ENCODE results near the gene POLR3F.
"Not testable (repeated sequence)": the region's sequence is repeated elsewhere in the genome, so short reads cannot be mapped to it uniquely, and the experiment has no call there.

Gene POLR3F

GRCh38 chr20:18507218-18508191 is 40.3 kb downstream of the POLR3F start, which contains the start of gene SEC23B:
Gene SEC23B, plus strand, starts transcription at chr20:18507940. Its CDS starts 2,896 bp downstream, at chr20:18510836.
- DNase-seq, result peak; percentile 96

- no peak for DNase-seq
Observed at GRCh38 chr20:18511571-18511970, 44.4 kb downstream of the POLR3F start.

- DNase-seq, result no peak
Observed at GRCh38 chr20:18513208-18513607, 46.0 kb downstream of the POLR3F start.

GRCh38 chr20:18514127-18514526 is 46.9 kb downstream of the POLR3F start:
- no peak for DNase-seq

- no peak for DNase-seq
Observed at GRCh38 chr20:18515973-18516372, 48.8 kb downstream of the POLR3F start.

- DNase-seq, result not testable (repeated sequence)
Observed at GRCh38 chr20:18522066-18522465, 54.9 kb downstream of the POLR3F start.

DNA sequence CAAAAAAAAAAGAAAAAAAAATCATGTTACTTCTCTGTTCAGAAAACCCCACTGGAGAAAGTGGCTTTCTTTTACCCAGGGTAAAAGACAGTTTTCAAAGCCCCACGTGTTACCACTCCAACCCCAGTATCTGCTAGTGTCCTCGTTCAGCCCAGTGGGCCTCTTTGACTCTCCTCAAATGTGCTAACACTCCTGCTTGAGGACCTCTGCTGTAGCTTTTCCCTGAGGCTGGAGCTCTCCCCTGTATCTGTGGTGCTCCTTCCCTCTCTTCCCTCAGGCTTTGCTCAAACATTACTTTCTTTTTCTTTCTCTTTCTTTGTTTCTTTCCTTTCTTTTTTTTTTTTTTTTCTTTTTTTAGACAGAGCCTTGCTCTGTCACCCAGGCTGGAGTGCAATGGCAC is 55.9 kb downstream of the POLR3F start:
- no peak for DNase-seq

- no peak for DNase-seq
Observed at GRCh38 chr20:18524646-18525045, 57.5 kb downstream of the POLR3F start.

GRCh38 chr20:18526761-18527160 is 59.6 kb downstream of the POLR3F start:
- not testable (repeated sequence) for DNase-seq

DNA sequence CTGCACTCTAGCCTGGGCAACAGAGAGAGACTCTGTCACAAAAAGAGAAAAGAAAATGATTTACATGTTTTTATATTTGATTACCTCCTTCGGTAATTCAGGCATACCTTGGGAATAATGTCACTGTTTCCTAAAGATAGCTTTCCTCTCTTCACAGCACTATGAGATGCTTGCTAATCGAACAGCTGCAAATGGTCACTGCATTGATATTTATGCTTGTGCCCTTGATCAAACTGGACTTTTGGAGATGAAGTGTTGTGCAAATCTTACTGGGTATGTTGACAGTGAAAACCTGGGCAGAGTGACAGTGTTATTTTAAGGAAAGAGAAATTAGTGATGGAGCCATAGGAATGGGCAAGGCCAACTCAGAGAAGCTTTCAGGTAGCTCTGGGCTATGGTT is 60.1 kb downstream of the POLR3F start:
- DNase-seq, result no peak

- DNase-seq, result peak; percentile 9
Observed at GRCh38 chr20:18527836-18528235, 60.6 kb downstream of the POLR3F start.

GRCh38 chr20:18529041-18529440 is 61.9 kb downstream of the POLR3F start:
- DNase-seq, result no peak

DNA sequence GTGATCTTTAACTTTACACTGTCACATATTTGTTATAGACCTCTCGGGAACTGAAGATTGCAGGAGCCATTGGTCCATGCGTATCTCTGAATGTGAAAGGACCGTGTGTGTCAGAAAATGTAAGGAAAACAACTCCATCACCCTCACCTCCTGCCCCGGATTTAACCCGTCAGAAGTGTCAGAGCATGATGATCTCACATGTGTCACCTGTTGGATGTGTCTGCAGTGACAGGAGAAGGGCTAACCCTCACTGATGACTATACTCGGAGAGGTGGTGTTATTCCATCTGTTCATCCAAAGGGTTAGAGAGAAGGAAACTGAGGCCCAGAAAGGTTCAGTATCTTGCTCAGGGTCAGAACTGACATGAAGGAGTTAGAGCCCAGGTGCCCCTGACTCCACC is 65.4 kb downstream of the POLR3F start:
- no peak for DNase-seq

- DNase-seq, result peak; percentile 29
Observed at GRCh38 chr20:18533491-18533890, 66.3 kb downstream of the POLR3F start.

GRCh38 chr20:18533978-18534644 is 66.9 kb downstream of the POLR3F start:
- no peak for DNase-seq
